ENCODE data around the gene ENAH.

DNA sequence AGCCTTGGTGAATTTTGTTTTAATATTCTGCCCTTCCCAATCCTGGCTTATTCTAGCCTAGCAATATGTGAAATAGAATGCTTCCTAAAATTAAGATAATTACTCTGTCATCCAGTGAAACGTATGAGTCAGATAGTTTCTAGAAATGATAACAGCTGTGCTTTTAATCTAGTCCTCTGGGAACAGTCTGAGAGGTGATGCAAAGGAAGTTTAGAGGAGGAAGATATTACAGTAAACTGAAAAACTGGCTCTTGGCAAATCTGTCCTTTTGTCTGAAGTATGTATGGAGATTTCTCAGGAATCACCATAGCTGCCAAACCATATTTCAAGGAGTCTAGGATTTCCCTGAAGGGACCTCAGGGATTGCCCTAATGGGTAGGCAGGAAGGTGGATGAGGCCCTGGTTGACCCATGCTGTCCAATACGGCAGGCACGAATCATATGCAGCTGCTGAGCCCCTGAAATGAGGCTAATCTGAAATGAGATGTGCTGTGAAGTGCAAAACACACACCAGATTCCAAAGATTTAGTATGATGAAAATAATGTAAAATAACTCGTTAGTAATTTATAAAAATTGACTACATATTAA, 154.3 kb downstream of the ENAH start:
- TF ChIP-seq TAF1 (IDR thresholded peaks at IDR 0.05; ENCODE audit: low read depth) (no peak), TCF12 (IDR thresholded peaks at IDR 0.05; ENCODE audit: low read depth) (no peak)
- TF ChIP-seq, protein P1, sequence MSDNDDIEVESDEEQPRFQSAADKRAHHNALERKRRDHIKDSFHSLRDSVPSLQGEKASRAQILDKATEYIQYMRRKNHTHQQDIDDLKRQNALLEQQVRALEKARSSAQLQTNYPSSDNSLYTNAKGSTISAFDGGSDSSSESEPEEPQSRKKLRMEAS (IDR thresholded peaks at IDR 0.05), result no peak

All from Ishikawa (cell line).